Endothelial cell of umbilical vein (primary cell): ENCODE results near the gene TMEM175. TPM values are rescaled to one million over a fixed set of nuclear protein-coding genes. Genes with fewer than 3 reads are reported as not detected.
"Not testable (repeated sequence)": the region's sequence is repeated elsewhere in the genome, so short reads cannot be mapped to it uniquely, and the experiment has no call there.

Experiments
- BruUV-seq: library from RNA; stranded (reverse); fragments of 400-500 nt; replicated peaks from 2 replicates; lab custom pipeline; 2021; lab: Mats Ljungman, UMichigan
- CTCF ChIA-PET: fragments of 300-600, 350-600 bp; sonication (Branson Sonifier 250); formaldehyde crosslinking; loops from one replicate; lab custom pipeline; 2021; ENCODE audit warnings: antibody characterized with exemption, inconsistent platforms; lab: Charles Lee
- POLR2A ChIA-PET: fragments of 300-600, 350-600 bp; sonication (Branson Sonifier 250); formaldehyde crosslinking; loops from one replicate; lab custom pipeline; 2021; ENCODE audit warnings: antibody characterized with exemption, inconsistent platforms; lab: Charles Lee
- DNase-seq: peaks from one replicate; pipeline ENCODE4 v3.0.0-alpha.2; 2011; ENCODE audit warnings: low read depth, low spot score
- FAIRE-seq: peaks from 2 replicates; lab custom pipeline; 2011; peaks lifted over from hg19 to GRCh38; lab: Jason Lieb, UNC
- H2AFZ ChIP-seq: 2 replicates; pipeline ENCODE4 v1.6.0; 2012; ENCODE audit warnings: low read depth, low read length, control low read depth, inconsistent platforms
- H3K27ac ChIP-seq: 2 replicates; pipeline ENCODE4 v1.5.1; 2011; ENCODE audit warnings: low read depth, mild to moderate bottlenecking, control low read depth, low read length, moderate library complexity; ENCODE audit not compliant: insufficient read depth
- H3K27me3 ChIP-seq, 2 experiments: 2 replicates each; pipeline versions ENCODE4 v1.6.0 to v1.6.1; 2011; ENCODE audit warnings: low read length in 2 of 2, mixed read lengths in 1 of 2; ENCODE audit not compliant: control insufficient read depth in 2 of 2, insufficient read depth in 2 of 2
- H3K36me3 ChIP-seq, 2 experiments: 2 replicates in 1 of 2; 3 replicates in 1 of 2; pipeline ENCODE4 v1.5.1; 2011; ENCODE audit warnings: low read length in 2 of 2, mild to moderate bottlenecking in 1 of 2, moderate library complexity in 1 of 2; ENCODE audit not compliant: control insufficient read depth in 2 of 2, insufficient read depth in 2 of 2; ENCODE audit errors: extremely low read depth in 1 of 2
- H3K4me1 ChIP-seq: 3 replicates; pipeline ENCODE4 v1.5.1; 2011; ENCODE audit warnings: mild to moderate bottlenecking, low read length; ENCODE audit not compliant: control insufficient read depth, insufficient read depth; ENCODE audit errors: extremely low read depth
- H3K4me2 ChIP-seq: 2 replicates; pipeline ENCODE4 v1.6.1; 2011; ENCODE audit warnings: low read length, control low read depth, mixed read lengths; ENCODE audit not compliant: insufficient read depth
- H3K4me3 ChIP-seq, 3 experiments: fragments of 200-600 bp in 1 of 3; sonication (generic), shearing (Covaris generic) in 1 of 3; replicated peaks in 1 of 3; 2 replicates each; pipeline ENCODE4 v1.5.1; 2011 to 2016; ENCODE audit warnings: control low read depth in 3 of 3, low read length in 3 of 3, mild to moderate bottlenecking in 2 of 3, inconsistent platforms in 1 of 3, low read depth in 1 of 3, moderate library complexity in 1 of 3; ENCODE audit not compliant: insufficient read depth in 1 of 3
- H3K79me2 ChIP-seq: 2 replicates; pipeline ENCODE4 v1.6.0; 2012; ENCODE audit warnings: low read length, inconsistent platforms; ENCODE audit not compliant: control insufficient read depth, insufficient read depth
- H3K9ac ChIP-seq: replicated peaks from 2 replicates; pipeline ENCODE3; 2011; ENCODE audit warnings: low read length, control low read depth; ENCODE audit not compliant: insufficient read depth; ENCODE audit errors: extremely low read depth
- H3K9me1 ChIP-seq: replicated peaks from 3 replicates; pipeline ENCODE4 v1.6.0; 2011; ENCODE audit warnings: mild to moderate bottlenecking, low read length; ENCODE audit not compliant: control insufficient read depth, insufficient read depth; ENCODE audit errors: extremely low read depth
- H3K9me3 ChIP-seq: replicated peaks from 2 replicates; pipeline ENCODE4 v1.5.1; 2012; ENCODE audit warnings: low read length, inconsistent platforms; ENCODE audit not compliant: control insufficient read depth, insufficient read depth
- H4K20me1 ChIP-seq: replicated peaks from 2 replicates; pipeline ENCODE3; 2011; ENCODE audit warnings: mild to moderate bottlenecking, low read length; ENCODE audit not compliant: control insufficient read depth, insufficient read depth; ENCODE audit errors: extremely low read depth
- GATA2 ChIP-seq: IDR thresholded peaks from 2 replicates; pipeline ENCODE4 v1.7.0; 2011; ENCODE audit warnings: low read depth, mild to moderate bottlenecking, moderate library complexity, mixed read lengths, low read length; ENCODE audit not compliant: insufficient read length, insufficient read depth
- JUN ChIP-seq: IDR thresholded peaks from 2 replicates; pipeline ENCODE4 v1.6.1; 2011; ENCODE audit warnings: borderline replicate concordance, low read depth; ENCODE audit not compliant: insufficient read length, insufficient read depth
- MYC ChIP-seq: IDR thresholded peaks from one replicate; pipeline ENCODE4 v1.6.1; 2011; ENCODE audit warnings: mild to moderate bottlenecking, low read depth, low read length
- dilution Hi-C: fragments of 300-500 bp; cut with MboI; formaldehyde crosslinking; loops from one replicate; pipeline ENCODE4 v1.15.0; 2019; ENCODE audit warnings: low sequenced_read_pairs; ENCODE audit not compliant: extremely low pct_ligation_motif_present
- intact Hi-C: fragments of 100-400 bp; cut with micrococcal nuclease; formaldehyde crosslinking; loops from one replicate; pipeline ENCODE4 v1.10.0; 2022
- polyA plus RNA-seq, 4 experiments: library from polyadenylated mRNA; depleted of rRNA in 3 of 4; stranded (reverse) in 3 of 4; unstranded in 1 of 4; fragments of >200 nt; gene quantifications; 2 replicates each; pipeline versions ENCODE4 v1.2.1 to v1.2.3, GENCODE V29; 2011 to 2012; ENCODE audit warnings: missing spikeins in 1 of 4
- total RNA-seq: library from RNA; stranded (reverse); gene quantifications from 2 replicates; pipeline ENCODE4 v1.2.3, GENCODE V29; 2021

The TMEM175 gene
- total and polyA plus RNA-seq, 2 donors (not counting 3 experiments of a cell fraction or from before 2014, with no cell fraction given): 21.9 to 80.1 TPM

DNA sequence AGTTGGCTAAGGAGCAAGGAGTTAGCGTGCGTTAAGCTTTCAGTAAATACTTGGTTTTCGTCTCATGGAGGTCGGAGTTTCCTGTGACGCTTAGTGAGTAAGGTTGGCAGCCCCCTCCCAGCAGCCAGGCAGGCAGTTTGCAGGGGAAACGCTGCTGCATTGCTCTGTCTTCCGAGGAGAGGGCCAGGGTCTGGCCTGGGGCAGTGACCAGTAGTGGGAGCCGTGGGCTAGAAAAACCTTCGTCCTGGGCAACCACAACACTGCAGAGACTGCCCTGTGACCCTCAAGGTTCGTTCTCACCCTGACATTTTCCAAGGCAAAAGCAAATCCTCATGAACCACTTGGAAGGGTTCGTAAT, 432 bp downstream of the TMEM175 start:
- TF ChIP-seq GATA2 (no peak), JUN (no peak), MYC (no peak)
- no peaks in the 10 kb centered on the region for H3K9me1 ChIP-seq
- H2AFZ ChIP-seq: peak overlapping the region; percentile 93
- ChIA-PET CTCF (interaction anchor here (0.9 to 2.9 kb wide), 6 partner anchors 11 to 190 kb away, joined by 3 to 15 read pairs (median 4); partner anchors contain the start of gene IDUA), POLR2A (interaction anchor here (0.9 kb wide), 1 partner anchor 11 kb away, joined by 3 read pairs; no protein-coding TSS in a partner anchor)
- no peaks in the 10 kb centered on the region for H3K27me3 ChIP-seq
- H3K9me3 ChIP-seq: no peaks in the 10 kb centered on the region
- peaks cover 0 to 2% of the 10 kb centered on the region in 2 experiments for H3K36me3 ChIP-seq
- FAIRE-seq (no peak), DNase-seq (no peak)
- TSS peak; percentile 90 for BruUV-seq
- peaks cover 9% of the 10 kb centered on the region for H3K4me1 ChIP-seq
- intact Hi-C loops (loop anchor here (1.0 to 2.0 kb wide), 4 partner anchors 41 to 150 kb away; partner anchors contain the start of genes DGKQ and IDUA), dilution Hi-C loops (no loop called here)
- H3K79me2 ChIP-seq: peaks cover 39% of the 10 kb centered on the region
- peak overlapping the region; percentile 91 for H3K4me2 ChIP-seq
- H3K4me3 ChIP-seq: peak overlapping the region; percentile 71 to 83 (median 82)
- H4K20me1 ChIP-seq: no peaks in the 10 kb centered on the region
- H3K27ac ChIP-seq: peak overlapping the region; percentile 71
- H3K9ac ChIP-seq: peak overlapping the region; percentile 82

GRCh38 chr4:939508-939907, 7.2 kb downstream of the TMEM175 start:
- dilution Hi-C loops, H3K9ac ChIP-seq, H3K9me1 ChIP-seq, POLR2A ChIA-PET, H2AFZ ChIP-seq, H3K79me2 ChIP-seq, H4K20me1 ChIP-seq, H3K27me3 ChIP-seq, H3K4me1 ChIP-seq, intact Hi-C loops, H3K4me3 ChIP-seq, H3K36me3 ChIP-seq, DNase-seq, BruUV-seq, H3K9me3 ChIP-seq, FAIRE-seq, H3K27ac ChIP-seq, H3K4me2 ChIP-seq: not testable (repeated sequence)
- CTCF ChIA-PET: interaction anchor here (1.5 kb wide), 1 partner anchor 10 kb away, joined by 3 read pairs; no protein-coding TSS in a partner anchor
